ENCODE results near the gene FGD5.

FGD5 gene

GRCh38 chr3:14846226-14846880 lies 27.6 kb downstream of the FGD5 start:
- Histone ChIP-seq H3K79me1 (ENCODE audit: low read depth, low read length) (no peaks in the 10 kb centered on the region), H4K8ac (ENCODE audit: low read depth, low read length) (no peak overlapping the region), H4K91ac (ENCODE audit: low read depth, low read length, poor library complexity) (no peak overlapping the region), H2AFZ (ENCODE audit: low read length) (no peak overlapping the region), H2BK15ac (ENCODE audit: low read length) (no peak overlapping the region), H2BK12ac (ENCODE audit: low read length) (no peak overlapping the region), H3K9me3 (replicated peaks in 1 of 2; ENCODE audit: control insufficient read depth in 2 of 2, insufficient read depth in 1 of 2, low read depth in 1 of 2, low read length in 2 of 2) (no peaks in the 10 kb centered on the region), H3K23ac (ENCODE audit: low read depth, low read length, poor library complexity) (no peak overlapping the region), H3K14ac (ENCODE audit: low read length) (no peak overlapping the region), H3K4me1 (ENCODE audit: control insufficient read depth in 2 of 2, insufficient read depth in 1 of 2, low read depth in 1 of 2, low read length in 2 of 2) (peaks cover 0 to 8% of the 10 kb centered on the region in 2 donors), H3K4me2 (ENCODE audit: insufficient read depth, low read length, poor library complexity, severe bottlenecking) (no peak overlapping the region), H3K4ac (ENCODE audit: low read length) (no peak overlapping the region), H3K4me3 (ENCODE audit: low read length in 2 of 2) (no peak overlapping the region), H3K36me3 (replicated peaks in 1 of 2; ENCODE audit: control insufficient read depth in 2 of 2, insufficient read depth in 2 of 2, low read length in 2 of 2) (no peaks in the 10 kb centered on the region), H3K27me3 (ENCODE audit: control insufficient read depth in 3 of 3, insufficient read depth in 3 of 3, low read depth in 1 of 3, low read length in 3 of 3) (peaks cover 0 to 58% (median 2%) of the 10 kb centered on the region in 3 experiments), H3K9ac (ENCODE audit: low read depth, low read length, poor library complexity) (no peak overlapping the region), H3K18ac (ENCODE audit: low read length) (no peak overlapping the region), H2BK5ac (ENCODE audit: low read length) (no peak overlapping the region), H3K27ac (replicated peaks; ENCODE audit: low read length) (no peak overlapping the region), H2AK5ac (ENCODE audit: low read depth, low read length) (no peak overlapping the region), H2BK120ac (ENCODE audit: low read depth, low read length) (no peak overlapping the region)
- no CpG with 5 or more reads among the region's 7 CpGs for WGBS, 2 donors (ENCODE audit: extremely low coverage in 2 of 2, insufficient read length in 2 of 2, insufficient replicate concordance in 1 of 2)
- DNase-seq (ENCODE audit: low spot score) = no peak

- Histone ChIP-seq H2BK5ac (ENCODE audit: low read length) (no peak overlapping the region), H3K4me3 (ENCODE audit: low read length in 2 of 2) (no peak overlapping the region), H2BK15ac (ENCODE audit: low read length) (no peak overlapping the region), H4K91ac (ENCODE audit: low read depth, low read length, poor library complexity) (peak overlapping the region; percentile 17), H2BK12ac (ENCODE audit: low read length) (no peak overlapping the region), H3K18ac (ENCODE audit: low read length) (peak overlapping the region; percentile 53), H3K4me2 (ENCODE audit: insufficient read depth, low read length, poor library complexity, severe bottlenecking) (no peak overlapping the region), H2AK5ac (ENCODE audit: low read depth, low read length) (no peak overlapping the region), H2AFZ (ENCODE audit: low read length) (peak overlapping the region; percentile 67), H3K14ac (ENCODE audit: low read length) (peak overlapping the region; percentile 1), H3K27ac (replicated peaks; ENCODE audit: low read length) (no peak overlapping the region), H3K9me3 (replicated peaks in 1 of 2; ENCODE audit: control insufficient read depth in 2 of 2, insufficient read depth in 1 of 2, low read depth in 1 of 2, low read length in 2 of 2) (no peaks in the 10 kb centered on the region), H3K9ac (ENCODE audit: low read depth, low read length, poor library complexity) (no peak overlapping the region), H3K4ac (ENCODE audit: low read length) (no peak overlapping the region), H3K4me1 (ENCODE audit: control insufficient read depth in 2 of 2, insufficient read depth in 1 of 2, low read depth in 1 of 2, low read length in 2 of 2) (peaks cover 0 to 10% of the 10 kb centered on the region in 2 donors), H3K79me1 (ENCODE audit: low read depth, low read length) (no peaks in the 10 kb centered on the region), H3K27me3 (ENCODE audit: control insufficient read depth in 3 of 3, insufficient read depth in 3 of 3, low read depth in 1 of 3, low read length in 3 of 3) (peaks cover 0 to 51% (median 2%) of the 10 kb centered on the region in 3 experiments), H4K8ac (ENCODE audit: low read depth, low read length) (peak overlapping the region; percentile 67), H2BK120ac (ENCODE audit: low read depth, low read length) (no peak overlapping the region), H3K36me3 (replicated peaks in 1 of 2; ENCODE audit: control insufficient read depth in 2 of 2, insufficient read depth in 2 of 2, low read length in 2 of 2) (no peaks in the 10 kb centered on the region), H3K23ac (ENCODE audit: low read depth, low read length, poor library complexity) (no peak overlapping the region)
- no peak for DNase-seq (ENCODE audit: low spot score)
- WGBS, 2 donors (ENCODE audit: extremely low coverage in 2 of 2, insufficient read length in 2 of 2, insufficient replicate concordance in 1 of 2) = no CpG with 5 or more reads among the region's 15 CpGs
Measured at GRCh38 chr3:14847613-14848541, 29.1 kb downstream of the FGD5 start.

GRCh38 chr3:14848906-14849305 lies 30.1 kb downstream of the FGD5 start:
- Histone ChIP-seq H2BK120ac (ENCODE audit: low read depth, low read length) (no peak overlapping the region), H3K14ac (ENCODE audit: low read length) (peak overlapping the region; percentile 57), H3K79me1 (ENCODE audit: low read depth, low read length) (no peaks in the 10 kb centered on the region), H2BK5ac (ENCODE audit: low read length) (no peak overlapping the region), H3K23ac (ENCODE audit: low read depth, low read length, poor library complexity) (peak overlapping the region; percentile 5), H3K27ac (replicated peaks; ENCODE audit: low read length) (no peak overlapping the region), H3K4me1 (ENCODE audit: control insufficient read depth in 2 of 2, insufficient read depth in 1 of 2, low read depth in 1 of 2, low read length in 2 of 2) (peaks cover 0 to 11% of the 10 kb centered on the region in 2 donors), H3K4me3 (ENCODE audit: low read length in 2 of 2) (no peak overlapping the region), H4K91ac (ENCODE audit: low read depth, low read length, poor library complexity) (no peak overlapping the region), H2AK5ac (ENCODE audit: low read depth, low read length) (peak overlapping the region; percentile 80), H3K9me3 (replicated peaks in 1 of 2; ENCODE audit: control insufficient read depth in 2 of 2, insufficient read depth in 1 of 2, low read depth in 1 of 2, low read length in 2 of 2) (no peaks in the 10 kb centered on the region), H3K4ac (ENCODE audit: low read length) (no peak overlapping the region), H3K27me3 (ENCODE audit: control insufficient read depth in 3 of 3, insufficient read depth in 3 of 3, low read depth in 1 of 3, low read length in 3 of 3) (peaks cover 0 to 51% (median 2%) of the 10 kb centered on the region in 3 experiments), H3K4me2 (ENCODE audit: insufficient read depth, low read length, poor library complexity, severe bottlenecking) (no peak overlapping the region), H3K18ac (ENCODE audit: low read length) (peak overlapping the region; percentile 7), H3K36me3 (replicated peaks in 1 of 2; ENCODE audit: control insufficient read depth in 2 of 2, insufficient read depth in 2 of 2, low read length in 2 of 2) (no peaks in the 10 kb centered on the region), H3K9ac (ENCODE audit: low read depth, low read length, poor library complexity) (no peak overlapping the region), H2BK15ac (ENCODE audit: low read length) (peak overlapping the region; percentile 52), H4K8ac (ENCODE audit: low read depth, low read length) (peak overlapping the region; percentile 29), H2AFZ (ENCODE audit: low read length) (no peak overlapping the region), H2BK12ac (ENCODE audit: low read length) (peak overlapping the region; percentile 24)
- no peak for DNase-seq (ENCODE audit: low spot score)
- no CpG with 5 or more reads among the region's 8 CpGs for WGBS, 2 donors (ENCODE audit: extremely low coverage in 2 of 2, insufficient read length in 2 of 2, insufficient replicate concordance in 1 of 2)

GRCh38 chr3:14849638-14850230 lies 31.0 kb downstream of the FGD5 start:
- peaks cover 0 to 11% of the 10 kb centered on the region in 2 donors for H3K4me1 ChIP-seq (ENCODE audit: control insufficient read depth in 2 of 2, insufficient read depth in 1 of 2, low read depth in 1 of 2, low read length in 2 of 2)
- no peak overlapping the region for H3K14ac ChIP-seq (ENCODE audit: low read length)
- WGBS, 2 donors (ENCODE audit: extremely low coverage in 2 of 2, insufficient read length in 2 of 2, insufficient replicate concordance in 1 of 2) = no CpG with 5 or more reads among the region's 5 CpGs
- no peak overlapping the region for H3K27ac ChIP-seq (replicated peaks; ENCODE audit: low read length)
- no peaks in the 10 kb centered on the region for H3K9me3 ChIP-seq (replicated peaks in 1 of 2; ENCODE audit: control insufficient read depth in 2 of 2, insufficient read depth in 1 of 2, low read depth in 1 of 2, low read length in 2 of 2)
- H4K8ac ChIP-seq (ENCODE audit: low read depth, low read length) = no peak overlapping the region
- no peak overlapping the region for H2BK12ac ChIP-seq (ENCODE audit: low read length)
- no peak overlapping the region for H3K4me2 ChIP-seq (ENCODE audit: insufficient read depth, low read length, poor library complexity, severe bottlenecking)
- no peak overlapping the region for H3K18ac ChIP-seq (ENCODE audit: low read length)
- H2AFZ ChIP-seq (ENCODE audit: low read length) = no peak overlapping the region
- no peaks in the 10 kb centered on the region for H3K36me3 ChIP-seq (replicated peaks in 1 of 2; ENCODE audit: control insufficient read depth in 2 of 2, insufficient read depth in 2 of 2, low read length in 2 of 2)
- no peak for DNase-seq (ENCODE audit: low spot score)
- no peak overlapping the region for H4K91ac ChIP-seq (ENCODE audit: low read depth, low read length, poor library complexity)
- no peak overlapping the region for H3K4ac ChIP-seq (ENCODE audit: low read length)
- peaks cover 0 to 46% (median under 1%) of the 10 kb centered on the region in 3 experiments for H3K27me3 ChIP-seq (ENCODE audit: control insufficient read depth in 3 of 3, insufficient read depth in 3 of 3, low read depth in 1 of 3, low read length in 3 of 3)
- H2BK120ac ChIP-seq (ENCODE audit: low read depth, low read length) = no peak overlapping the region
- H2BK5ac ChIP-seq (ENCODE audit: low read length) = no peak overlapping the region
- no peak overlapping the region for H3K23ac ChIP-seq (ENCODE audit: low read depth, low read length, poor library complexity)
- H3K4me3 ChIP-seq (ENCODE audit: low read length in 2 of 2) = no peak overlapping the region
- no peak overlapping the region for H2AK5ac ChIP-seq (ENCODE audit: low read depth, low read length)
- no peaks in the 10 kb centered on the region for H3K79me1 ChIP-seq (ENCODE audit: low read depth, low read length)
- peak overlapping the region; percentile 16 for H2BK15ac ChIP-seq (ENCODE audit: low read length)
- H3K9ac ChIP-seq (ENCODE audit: low read depth, low read length, poor library complexity) = no peak overlapping the region

Measured in neuronal stem cell (in vitro differentiated cells).